Neural progenitor cell (in vitro differentiated cells): ENCODE measurements around the gene MAN2B2.
"Not testable (repeated sequence)": the region's sequence is repeated elsewhere in the genome, so short reads cannot be mapped to it uniquely, and the experiment has no call there.

Experiments used
- EZH2 ChIP-seq: fragments of 200-600 bp; sonication (generic); IDR thresholded peaks from 2 replicates; pipeline ENCODE4 v1.6.1; 2017; ENCODE audit warnings: antibody characterized with exemption, mild to moderate bottlenecking, moderate library complexity
- TF ChIP-seq, protein P1 (sequence below): fragments of 200-600 bp; sonication (generic); IDR thresholded peaks from 2 replicates; pipeline ENCODE4 v1.5.1; 2017; ENCODE audit warnings: antibody characterized with exemption, mild to moderate bottlenecking

DNA sequence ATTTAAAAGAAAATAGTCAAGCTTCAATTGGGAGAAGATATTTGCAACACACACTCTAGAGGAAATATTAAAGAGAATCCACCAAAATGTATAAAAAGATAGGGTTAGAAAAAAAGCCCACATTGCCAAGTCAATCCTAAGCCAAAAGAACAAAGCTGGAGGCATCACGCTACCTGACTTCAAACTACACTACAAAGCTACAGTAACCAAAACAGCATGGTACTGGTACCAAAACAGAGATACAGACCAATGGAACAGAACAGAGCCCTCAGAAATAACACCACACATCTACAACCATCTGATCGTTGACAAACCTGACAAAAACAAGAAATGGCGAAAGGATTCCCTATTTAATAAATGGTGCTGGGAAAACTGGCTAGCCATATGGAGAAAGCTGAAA is 79.2 kb downstream of the MAN2B2 start:
- TF ChIP-seq, protein P1, sequence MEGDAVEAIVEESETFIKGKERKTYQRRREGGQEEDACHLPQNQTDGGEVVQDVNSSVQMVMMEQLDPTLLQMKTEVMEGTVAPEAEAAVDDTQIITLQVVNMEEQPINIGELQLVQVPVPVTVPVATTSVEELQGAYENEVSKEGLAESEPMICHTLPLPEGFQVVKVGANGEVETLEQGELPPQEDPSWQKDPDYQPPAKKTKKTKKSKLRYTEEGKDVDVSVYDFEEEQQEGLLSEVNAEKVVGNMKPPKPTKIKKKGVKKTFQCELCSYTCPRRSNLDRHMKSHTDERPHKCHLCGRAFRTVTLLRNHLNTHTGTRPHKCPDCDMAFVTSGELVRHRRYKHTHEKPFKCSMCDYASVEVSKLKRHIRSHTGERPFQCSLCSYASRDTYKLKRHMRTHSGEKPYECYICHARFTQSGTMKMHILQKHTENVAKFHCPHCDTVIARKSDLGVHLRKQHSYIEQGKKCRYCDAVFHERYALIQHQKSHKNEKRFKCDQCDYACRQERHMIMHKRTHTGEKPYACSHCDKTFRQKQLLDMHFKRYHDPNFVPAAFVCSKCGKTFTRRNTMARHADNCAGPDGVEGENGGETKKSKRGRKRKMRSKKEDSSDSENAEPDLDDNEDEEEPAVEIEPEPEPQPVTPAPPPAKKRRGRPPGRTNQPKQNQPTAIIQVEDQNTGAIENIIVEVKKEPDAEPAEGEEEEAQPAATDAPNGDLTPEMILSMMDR, result not testable (repeated sequence)
- TF ChIP-seq EZH2, result not testable (repeated sequence)
